Esophagus squamous epithelium (tissue), 5 donors: Measurements from ENCODE around the gene ABHD11. TPM values are rescaled to one million over a fixed set of nuclear protein-coding genes. Genes with fewer than 3 reads are reported as not detected.

Experiments
- DNase-seq: peaks from one replicate; lab custom pipeline; 2025; lab: John Stamatoyannopoulos, UW
- H3K27ac ChIP-seq, 4 donors: fragments of 200-600 bp; sonication (generic); one replicate each; pipeline ENCODE4 v1.5.1; 2016 to 2019; ENCODE audit warnings: mild to moderate bottlenecking in 1 of 4
- H3K27me3 ChIP-seq, 4 donors: fragments of 200-600 bp; sonication (generic); 1 replicate in 3 of 4; 2 replicates in 1 of 4; pipeline versions ENCODE4 v1.5.1 to v1.6.0; 2017 to 2021; ENCODE audit warnings: antibody characterized with exemption in 1 of 4
- H3K36me3 ChIP-seq, 3 donors: fragments of 200-600 bp; sonication (generic); one replicate each; pipeline ENCODE4 v1.5.1; 2016 to 2019
- H3K4me1 ChIP-seq, 3 donors: fragments of 200-600 bp; sonication (generic); one replicate each; pipeline ENCODE4 v1.5.1; 2017 to 2019
- H3K4me3 ChIP-seq, 4 donors: fragments of 200-600 bp; sonication (generic); 1 replicate in 3 of 4; 2 replicates in 1 of 4; pipeline ENCODE4 v1.5.1; 2016 to 2019; ENCODE audit warnings: mild to moderate bottlenecking in 2 of 4, moderate library complexity in 1 of 4
- H3K9me3 ChIP-seq, 3 donors: fragments of 200-600 bp; sonication (generic); one replicate each; pipeline ENCODE4 v1.5.1; 2016 to 2019
- CTCF ChIP-seq, 6 experiments: fragments of 450-650 bp in 4 of 6; fragments of 200-600 bp in 2 of 6; sonication (generic) in 2 of 6; IDR thresholded peaks; one replicate each; pipeline ENCODE4 v1.5.1; 2016 to 2019; ENCODE audit warnings: antibody characterized with exemption in 6 of 6, mild to moderate bottlenecking in 4 of 6, moderate library complexity in 4 of 6
- POLR2A ChIP-seq, 4 donors: fragments of 450-650 bp; IDR thresholded peaks; one replicate each; pipeline ENCODE4 v1.6.1; 2017; ENCODE audit warnings: antibody characterized with exemption in 4 of 4, mild to moderate bottlenecking in 4 of 4, moderate library complexity in 3 of 4
- WGBS, 2 donors: methylation state at CpG; one replicate each; pipeline ENCODE4 v1.1.5; 2018; 5-methylcytosine and 5-hydroxymethylcytosine counted together
- intact Hi-C: fragments of 100-400 bp; cut with DNase I; formaldehyde crosslinking; loops from one replicate; pipeline ENCODE4 v1.15.0; 2022
- total RNA-seq, 4 donors: library from RNA; depleted of rRNA; stranded (reverse); fragments of >200 nt; gene quantifications; one replicate each; pipeline ENCODE4 v1.1.0, GENCODE V29; 2016
- donor health status: DM: yes; HTN: yes; CAD: no.

The ABHD11 gene
- total RNA-seq, 4 donors from 2014 or later: 8.3 to 22.6 (median 19.3) TPM

- whole genome bisulfite sequencing, 2 donors: 65 to 75% methylated on average over 1 of the region's 1 CpG
- Histone ChIP-seq H3K4me1 (peaks cover 4 to 27% (median 25%) of the 10 kb centered on the region in 3 donors), H3K36me3 (no peaks in the 10 kb centered on the region), H3K27me3 (peaks cover 0 to 7% (median 0%) of the 10 kb centered on the region in 4 donors), H3K9me3 (no peaks in the 10 kb centered on the region), H3K27ac (no peak overlapping the region), H3K4me3 (no peak overlapping the region)
- no peak for TF ChIP-seq POLR2A (IDR thresholded peaks at IDR 0.05)
- no peak for TF ChIP-seq CTCF (IDR thresholded peaks at IDR 0.05)
- intact Hi-C loops: no loop called here
- no peak for DNase-seq
These were observed 25.8 kb downstream of the ABHD11 start for GRCh38 chr7:73712773-73713172.

- H3K27ac ChIP-seq: no peak overlapping the region
- no peak for DNase-seq
- H3K27me3 ChIP-seq: peaks cover 0 to 7% (median 0%) of the 10 kb centered on the region in 4 donors
- no peaks in the 10 kb centered on the region for H3K36me3 ChIP-seq
- H3K9me3 ChIP-seq: no peaks in the 10 kb centered on the region
- no peak for TF ChIP-seq POLR2A (IDR thresholded peaks at IDR 0.05)
- no peak for TF ChIP-seq CTCF (IDR thresholded peaks at IDR 0.05)
- WGBS, 2 donors: 94 to 100% methylated on average over 1 to 11 of the region's 16 CpGs
- no peak overlapping the region for H3K4me3 ChIP-seq
- intact Hi-C loops: no loop called here
- peaks cover 21 to 38% (median 27%) of the 10 kb centered on the region in 3 donors for H3K4me1 ChIP-seq
These were observed 29.5 kb downstream of the ABHD11 start for GRCh38 chr7:73708961-73709549.

GRCh38 chr7:73707045-73707631 is 31.5 kb downstream of the ABHD11 start:
- Histone ChIP-seq H3K27ac (peak overlapping the region in 2 of 4 donors; percentile 21 to 36), H3K36me3 (peaks cover 0 to 7% (median 0%) of the 10 kb centered on the region in 3 donors), H3K4me1 (peaks cover 22 to 45% (median 30%) of the 10 kb centered on the region in 3 donors), H3K4me3 (no peak overlapping the region), H3K9me3 (no peaks in the 10 kb centered on the region), H3K27me3 (no peaks in the 10 kb centered on the region)
- no peak for DNase-seq
- TF ChIP-seq POLR2A (IDR thresholded peaks at IDR 0.05) (no peak), CTCF (IDR thresholded peaks at IDR 0.05) (no peak)
- intact Hi-C loops: no loop called here
- 25 to 43% methylated on average over 2 to 4 of the region's 15 CpGs for WGBS, 2 donors

GRCh38 chr7:73706126-73707044 is 32.2 kb downstream of the ABHD11 start:
- Histone ChIP-seq H3K4me3 (no peak overlapping the region), H3K36me3 (peaks cover 0 to 15% (median 0%) of the 10 kb centered on the region in 3 donors), H3K27me3 (no peaks in the 10 kb centered on the region), H3K9me3 (no peaks in the 10 kb centered on the region), H3K4me1 (peaks cover 22 to 45% (median 30%) of the 10 kb centered on the region in 3 donors), H3K27ac (peak overlapping the region in 2 of 4 donors; percentile 21 to 36)
- TF ChIP-seq POLR2A (IDR thresholded peaks at IDR 0.05) (no peak), CTCF (IDR thresholded peaks at IDR 0.05) (no peak)
- WGBS, 2 donors: 67 to 83% methylated on average over 4 to 12 of the region's 25 CpGs
- intact Hi-C loops: no loop called here
- DNase-seq: no peak
